Skeletal muscle tissue (tissue), 4 donors: Measurements from ENCODE around the gene YAE1. TPM values are rescaled to one million over a fixed set of nuclear protein-coding genes. Genes with fewer than 3 reads are reported as not detected.

Source experiments
- H3K27ac ChIP-seq: one replicate; pipeline ENCODE4 v1.7.0; 2013; ENCODE audit warnings: mild to moderate bottlenecking, low read depth, low read length, inconsistent platforms
- H3K27me3 ChIP-seq, 3 donors: one replicate each; pipeline ENCODE4 v1.7.0; 2013; ENCODE audit warnings: low read length in 3 of 3; ENCODE audit not compliant: control insufficient read depth in 3 of 3, insufficient read depth in 3 of 3
- H3K36me3 ChIP-seq, 3 donors: one replicate each; pipeline ENCODE4 v1.7.0; 2013; ENCODE audit warnings: low read length in 3 of 3; ENCODE audit not compliant: control insufficient read depth in 3 of 3, insufficient read depth in 3 of 3
- H3K4me1 ChIP-seq, 3 donors: one replicate each; pipeline ENCODE4 v1.7.0; 2013; ENCODE audit warnings: low read length in 3 of 3, mild to moderate bottlenecking in 3 of 3; ENCODE audit not compliant: control insufficient read depth in 3 of 3, insufficient read depth in 3 of 3
- H3K4me3 ChIP-seq, 3 donors: one replicate each; pipeline ENCODE4 v1.7.0; 2013; ENCODE audit warnings: low read length in 3 of 3
- H3K9ac ChIP-seq, 3 donors: one replicate each; pipeline ENCODE4 v1.7.0; 2013; ENCODE audit warnings: low read length in 3 of 3, mild to moderate bottlenecking in 3 of 3, moderate library complexity in 2 of 3, low read depth in 1 of 3
- H3K9me3 ChIP-seq, 3 donors: one replicate each; pipeline ENCODE4 v1.7.0; 2013; ENCODE audit warnings: low read length in 3 of 3; ENCODE audit not compliant: control insufficient read depth in 3 of 3
- total RNA-seq: library from RNA; depleted of rRNA; stranded (reverse); fragments of >200 nt; gene quantifications from one replicate; pipeline ENCODE4 v1.2.3, GENCODE V29; 2014
- donor health status: Osteomylitis.

The YAE1 gene
- total RNA-seq, 1 donor from 2014 or later, result 15.7 TPM

GRCh38 chr7:39602351-39602750 is 36.1 kb downstream of the YAE1 start:
- H3K27me3 ChIP-seq, result no peaks in the 10 kb centered on the region
- no peak overlapping the region for H3K4me3 ChIP-seq
- H3K36me3 ChIP-seq, result no peaks in the 10 kb centered on the region
- H3K9me3 ChIP-seq, result no peaks in the 10 kb centered on the region
- no peak overlapping the region for H3K27ac ChIP-seq
- H3K4me1 ChIP-seq, result no peaks in the 10 kb centered on the region
- H3K9ac ChIP-seq, result no peak overlapping the region

- H3K27ac ChIP-seq, result no peak overlapping the region
- no peaks in the 10 kb centered on the region for H3K36me3 ChIP-seq
- H3K4me1 ChIP-seq, result no peaks in the 10 kb centered on the region
- H3K4me3 ChIP-seq, result no peak overlapping the region
- H3K9me3 ChIP-seq, result no peaks in the 10 kb centered on the region
- no peak overlapping the region for H3K9ac ChIP-seq
- H3K27me3 ChIP-seq, result peaks cover 0 to under 1% (median 0%) of the 10 kb centered on the region in 3 donors
Measured at GRCh38 chr7:39603924-39604323, 37.7 kb downstream of the YAE1 start.

GRCh38 chr7:39605087-39605486 is 38.9 kb downstream of the YAE1 start:
- H3K27ac ChIP-seq, result no peak overlapping the region
- H3K9me3 ChIP-seq, result no peaks in the 10 kb centered on the region
- no peaks in the 10 kb centered on the region for H3K36me3 ChIP-seq
- H3K9ac ChIP-seq, result no peak overlapping the region
- H3K27me3 ChIP-seq, result peaks cover 0 to 7% (median 0%) of the 10 kb centered on the region in 3 donors
- H3K4me3 ChIP-seq, result no peak overlapping the region
- peaks cover 0 to 4% (median 3%) of the 10 kb centered on the region in 3 donors for H3K4me1 ChIP-seq

GRCh38 chr7:39606352-39606751 is 40.1 kb downstream of the YAE1 start:
- no peak overlapping the region for H3K27ac ChIP-seq
- H3K27me3 ChIP-seq, result peaks cover 0 to 7% (median 3%) of the 10 kb centered on the region in 3 donors
- no peak overlapping the region for H3K4me3 ChIP-seq
- H3K36me3 ChIP-seq, result no peaks in the 10 kb centered on the region
- no peak overlapping the region for H3K9ac ChIP-seq
- H3K4me1 ChIP-seq, result peaks cover 0 to 4% (median 3%) of the 10 kb centered on the region in 3 donors
- H3K9me3 ChIP-seq, result no peaks in the 10 kb centered on the region

- Histone ChIP-seq H3K4me1 (peaks cover 0 to 4% (median 3%) of the 10 kb centered on the region in 3 donors), H3K9me3 (no peaks in the 10 kb centered on the region), H3K36me3 (no peaks in the 10 kb centered on the region), H3K9ac (no peak overlapping the region), H3K4me3 (no peak overlapping the region), H3K27ac (no peak overlapping the region), H3K27me3 (peaks cover 0 to 7% (median 3%) of the 10 kb centered on the region in 3 donors)
Measured at GRCh38 chr7:39606941-39607340, 40.7 kb downstream of the YAE1 start.

GRCh38 chr7:39607865-39608264 is 41.7 kb downstream of the YAE1 start:
- Histone ChIP-seq H3K4me3 (no peak overlapping the region), H3K36me3 (no peaks in the 10 kb centered on the region), H3K9ac (no peak overlapping the region), H3K9me3 (no peaks in the 10 kb centered on the region), H3K4me1 (peaks cover 0 to 4% (median 3%) of the 10 kb centered on the region in 3 donors), H3K27ac (no peak overlapping the region), H3K27me3 (peaks cover 0 to 9% (median 5%) of the 10 kb centered on the region in 3 donors)

GRCh38 chr7:39608278-39608677 is 42.1 kb downstream of the YAE1 start:
- Histone ChIP-seq H3K36me3 (no peaks in the 10 kb centered on the region), H3K9ac (no peak overlapping the region), H3K4me1 (peaks cover 0 to 4% (median 3%) of the 10 kb centered on the region in 3 donors), H3K4me3 (no peak overlapping the region), H3K27ac (no peak overlapping the region), H3K9me3 (no peaks in the 10 kb centered on the region), H3K27me3 (peaks cover 0 to 9% (median 5%) of the 10 kb centered on the region in 3 donors)

GRCh38 chr7:39609113-39609934 is 43.1 kb downstream of the YAE1 start:
- Histone ChIP-seq H3K4me3 (peak overlapping the region in 2 of 3 donors; percentile 37 to 62), H3K4me1 (peaks cover 0 to 4% (median 3%) of the 10 kb centered on the region in 3 donors), H3K27me3 (peaks cover 0 to 9% (median 5%) of the 10 kb centered on the region in 3 donors), H3K9ac (peak overlapping the region in 2 of 3 donors; percentile 9 to 63), H3K36me3 (no peaks in the 10 kb centered on the region), H3K27ac (peak overlapping the region; percentile 42), H3K9me3 (no peaks in the 10 kb centered on the region)

- H3K27ac ChIP-seq, result peak overlapping the region; percentile 42
- H3K4me1 ChIP-seq, result peaks cover 0 to 4% (median 3%) of the 10 kb centered on the region in 3 donors
- no peaks in the 10 kb centered on the region for H3K36me3 ChIP-seq
- H3K27me3 ChIP-seq, result peaks cover 0 to 9% (median 5%) of the 10 kb centered on the region in 3 donors
- H3K9ac ChIP-seq, result peak overlapping the region in 2 of 3 donors; percentile 9 to 63
- H3K9me3 ChIP-seq, result no peaks in the 10 kb centered on the region
- peak overlapping the region in 2 of 3 donors; percentile 37 to 62 for H3K4me3 ChIP-seq
Measured at GRCh38 chr7:39609935-39610263, 43.7 kb downstream of the YAE1 start.

- Histone ChIP-seq H3K27ac (no peak overlapping the region), H3K27me3 (peaks cover 0 to 9% (median 5%) of the 10 kb centered on the region in 3 donors), H3K9ac (no peak overlapping the region), H3K4me1 (peaks cover 0 to 4% (median 3%) of the 10 kb centered on the region in 3 donors), H3K36me3 (no peaks in the 10 kb centered on the region), H3K4me3 (no peak overlapping the region), H3K9me3 (no peaks in the 10 kb centered on the region)
Measured at GRCh38 chr7:39613577-39613976, 47.4 kb downstream of the YAE1 start.
